Measurements from ENCODE around the gene LTBR. TPM values are rescaled to one million over a fixed set of nuclear protein-coding genes. Genes with fewer than 3 reads are reported as not detected.

Gene LTBR
- total and polyA plus RNA-seq, 2 donors (not counting 1 experiment from before 2014, with no cell fraction given) = 1.1 TPM; not detected in 1

DNA sequence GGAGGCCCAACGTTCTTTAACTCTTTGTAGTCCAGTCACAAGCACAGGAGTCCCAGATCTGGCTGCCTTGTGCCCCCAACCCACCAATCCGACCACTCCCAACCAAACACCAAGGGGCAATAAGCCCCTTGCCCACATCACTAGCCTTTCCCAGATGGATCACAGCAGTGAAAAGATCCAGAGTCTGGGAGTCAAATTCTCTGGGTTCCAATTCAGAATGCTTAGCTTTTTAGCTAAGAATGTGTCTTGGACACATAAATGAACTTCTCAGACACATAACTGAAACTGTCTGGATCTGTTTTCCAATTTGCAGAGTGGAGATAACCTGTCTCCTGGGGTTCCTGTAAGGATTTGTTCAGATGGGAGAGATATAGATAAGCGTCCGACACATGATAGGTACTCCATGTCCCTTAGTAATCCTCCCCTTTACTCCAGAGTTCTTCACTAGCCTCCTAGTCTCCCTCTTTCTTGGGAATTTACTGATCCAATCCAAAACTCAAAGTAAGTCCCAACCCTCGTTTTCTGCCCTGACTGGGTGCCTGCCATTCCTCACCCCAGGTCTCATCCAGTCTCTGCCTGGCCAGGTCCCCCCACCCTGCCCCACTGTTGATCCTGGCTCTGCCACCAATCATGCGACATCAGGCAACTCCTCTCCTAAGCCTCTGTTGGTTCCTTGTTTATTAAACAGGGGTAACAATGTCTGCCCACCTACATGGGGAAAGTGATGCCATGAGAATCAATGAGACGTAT is 41.6 kb upstream of the LTBR start:
- Histone ChIP-seq H3K4me1 (ENCODE audit: control insufficient read depth in 2 of 2, insufficient read depth in 2 of 2, low read length in 2 of 2) (peaks cover 35 to 51% of the 10 kb centered on the region in 2 donors), H3K36me3 (replicated peaks in 1 of 2; ENCODE audit: control extremely low read depth in 1 of 2, control insufficient read depth in 1 of 2, extremely low read depth in 1 of 2, insufficient read depth in 2 of 2, low read length in 1 of 2) (no peaks in the 10 kb centered on the region), H3K27me3 (replicated peaks in 1 of 4; ENCODE audit: control extremely low read depth in 1 of 4, control insufficient read depth in 3 of 4, insufficient read depth in 4 of 4, low read length in 3 of 4) (peaks cover 0 to 92% (median 72%) of the 10 kb centered on the region in 4 experiments), H3K4me2 (replicated peaks; ENCODE audit: low read depth, low read length, poor library complexity, severe bottlenecking) (peak overlapping the region; percentile 36), H3K9me3 (ENCODE audit: control extremely low read depth in 1 of 3, control insufficient read depth in 2 of 3, insufficient read depth in 1 of 3, low read length in 2 of 3) (peaks cover 0 to 31% (median 3%) of the 10 kb centered on the region in 3 donors), H4K20me1 (ENCODE audit: control insufficient read depth, insufficient read depth, low read length, poor library complexity, severe bottlenecking) (no peaks in the 10 kb centered on the region), H3K4me3 (ENCODE audit: control extremely low read depth in 1 of 5, extremely low read depth in 1 of 5, insufficient read depth in 1 of 5, low read depth in 2 of 5, low read length in 4 of 5) (peak overlapping the region in 1 of 5 experiments; percentile 32), H2AFZ (ENCODE audit: insufficient read depth, low read depth, low read length, poor library complexity, severe bottlenecking) (no peak overlapping the region), H3K9ac (ENCODE audit: low read length) (peak overlapping the region; percentile 21), H3K27ac (ENCODE audit: low read length in 2 of 2) (no peak overlapping the region), H3K79me2 (ENCODE audit: control insufficient read depth, insufficient read depth, low read length) (no peaks in the 10 kb centered on the region)
- no peaks in the 10 kb centered on the region for H3K9me3 Mint-ChIP-seq (ENCODE audit: insufficient read depth)
- DNase-seq = no peak
- no peak for TF ChIP-seq EZH2 (IDR thresholded peaks at IDR 0.05; ENCODE audit: borderline replicate concordance, insufficient read depth, low read depth, low read length, poor library complexity, severe bottlenecking)
- TF ChIP-seq, protein P1, sequence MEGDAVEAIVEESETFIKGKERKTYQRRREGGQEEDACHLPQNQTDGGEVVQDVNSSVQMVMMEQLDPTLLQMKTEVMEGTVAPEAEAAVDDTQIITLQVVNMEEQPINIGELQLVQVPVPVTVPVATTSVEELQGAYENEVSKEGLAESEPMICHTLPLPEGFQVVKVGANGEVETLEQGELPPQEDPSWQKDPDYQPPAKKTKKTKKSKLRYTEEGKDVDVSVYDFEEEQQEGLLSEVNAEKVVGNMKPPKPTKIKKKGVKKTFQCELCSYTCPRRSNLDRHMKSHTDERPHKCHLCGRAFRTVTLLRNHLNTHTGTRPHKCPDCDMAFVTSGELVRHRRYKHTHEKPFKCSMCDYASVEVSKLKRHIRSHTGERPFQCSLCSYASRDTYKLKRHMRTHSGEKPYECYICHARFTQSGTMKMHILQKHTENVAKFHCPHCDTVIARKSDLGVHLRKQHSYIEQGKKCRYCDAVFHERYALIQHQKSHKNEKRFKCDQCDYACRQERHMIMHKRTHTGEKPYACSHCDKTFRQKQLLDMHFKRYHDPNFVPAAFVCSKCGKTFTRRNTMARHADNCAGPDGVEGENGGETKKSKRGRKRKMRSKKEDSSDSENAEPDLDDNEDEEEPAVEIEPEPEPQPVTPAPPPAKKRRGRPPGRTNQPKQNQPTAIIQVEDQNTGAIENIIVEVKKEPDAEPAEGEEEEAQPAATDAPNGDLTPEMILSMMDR (IDR thresholded peaks at IDR 0.05) = no peak
- no peak overlapping the region for H3K27ac Mint-ChIP-seq
- peaks cover 5% of the 10 kb centered on the region for H3K4me1 Mint-ChIP-seq
- H3K27me3 Mint-ChIP-seq = peaks cover 50% of the 10 kb centered on the region
- intact Hi-C loops (cut with micrococcal nuclease) = no loop called here
- no peak for ATAC-seq (ENCODE audit: low read depth)
- no peak overlapping the region for H3K4me3 Mint-ChIP-seq
- ChIA-PET CTCF (no interaction called here), POLR2A (interaction anchor here (0.6 kb wide), 1 partner anchor 80 kb away, joined by 3 read pairs; no protein-coding TSS in a partner anchor)
- 5% methylated on average over 2 of the region's 7 CpGs for WGBS (ENCODE audit: insufficient coverage)

DNA sequence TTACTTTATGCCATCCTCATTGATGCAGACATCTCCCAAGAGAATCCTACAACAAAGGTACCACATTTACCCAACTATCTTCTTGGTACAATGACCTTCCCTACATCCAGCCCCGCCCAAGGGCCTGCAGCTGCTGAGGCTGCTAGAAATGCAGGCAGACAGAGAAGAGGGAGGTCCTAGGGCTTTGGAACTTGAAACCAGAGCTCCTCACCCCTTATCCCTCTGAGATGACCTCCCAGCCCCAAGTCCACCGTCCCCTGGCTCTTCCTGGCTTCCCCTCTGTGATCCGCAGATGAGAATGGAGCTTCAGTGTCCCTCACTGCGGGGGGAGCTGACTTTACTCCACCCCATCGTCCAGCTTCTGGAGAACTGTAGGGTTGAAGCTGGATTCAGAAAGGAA is 40.4 kb upstream of the LTBR start:
- DNase-seq (no peak), ATAC-seq (ENCODE audit: low read depth) (no peak)
- Mint-ChIP-seq H3K27me3 (peaks cover 57% of the 10 kb centered on the region), H3K27ac (no peak overlapping the region), H3K9me3 (ENCODE audit: insufficient read depth) (no peaks in the 10 kb centered on the region), H3K4me1 (peaks cover 5% of the 10 kb centered on the region), H3K4me3 (no peak overlapping the region)
- Histone ChIP-seq H3K9ac (ENCODE audit: low read length) (no peak overlapping the region), H3K4me2 (replicated peaks; ENCODE audit: low read depth, low read length, poor library complexity, severe bottlenecking) (no peak overlapping the region), H3K27me3 (replicated peaks in 1 of 4; ENCODE audit: control extremely low read depth in 1 of 4, control insufficient read depth in 3 of 4, insufficient read depth in 4 of 4, low read length in 3 of 4) (peaks cover 0 to 92% (median 72%) of the 10 kb centered on the region in 4 experiments), H4K20me1 (ENCODE audit: control insufficient read depth, insufficient read depth, low read length, poor library complexity, severe bottlenecking) (no peaks in the 10 kb centered on the region), H3K9me3 (ENCODE audit: control extremely low read depth in 1 of 3, control insufficient read depth in 2 of 3, insufficient read depth in 1 of 3, low read length in 2 of 3) (peaks cover 0 to 32% (median 3%) of the 10 kb centered on the region in 3 donors), H3K4me1 (ENCODE audit: control insufficient read depth in 2 of 2, insufficient read depth in 2 of 2, low read length in 2 of 2) (peaks cover 26 to 43% of the 10 kb centered on the region in 2 donors), H3K79me2 (ENCODE audit: control insufficient read depth, insufficient read depth, low read length) (no peaks in the 10 kb centered on the region), H3K27ac (ENCODE audit: low read length in 2 of 2) (no peak overlapping the region), H3K36me3 (replicated peaks in 1 of 2; ENCODE audit: control extremely low read depth in 1 of 2, control insufficient read depth in 1 of 2, extremely low read depth in 1 of 2, insufficient read depth in 2 of 2, low read length in 1 of 2) (no peaks in the 10 kb centered on the region), H3K4me3 (ENCODE audit: control extremely low read depth in 1 of 5, extremely low read depth in 1 of 5, insufficient read depth in 1 of 5, low read depth in 2 of 5, low read length in 4 of 5) (no peak overlapping the region), H2AFZ (ENCODE audit: insufficient read depth, low read depth, low read length, poor library complexity, severe bottlenecking) (no peak overlapping the region)
- intact Hi-C loops (cut with micrococcal nuclease) = no loop called here
- POLR2A ChIA-PET = no interaction called here
- 74% methylated on average over 3 of the region's 5 CpGs for WGBS (ENCODE audit: insufficient coverage)
- no peak for TF ChIP-seq EZH2 (IDR thresholded peaks at IDR 0.05; ENCODE audit: borderline replicate concordance, insufficient read depth, low read depth, low read length, poor library complexity, severe bottlenecking)
- TF ChIP-seq, protein P1 (IDR thresholded peaks at IDR 0.05) = no peak
- CTCF ChIA-PET = interaction anchor here (1.2 kb wide), 1 partner anchor 20 kb away, joined by 3 read pairs; no protein-coding TSS in a partner anchor
